Esophagus squamous epithelium (tissue), 5 donors: ENCODE measurements around the gene PLEKHN1. TPM values are rescaled to one million over a fixed set of nuclear protein-coding genes. Genes with fewer than 3 reads are reported as not detected.

Experiments
- DNase-seq: peaks from one replicate; lab custom pipeline; 2025; lab: John Stamatoyannopoulos, UW
- H3K27ac ChIP-seq, 4 donors: fragments of 200-600 bp; sonication (generic); one replicate each; pipeline ENCODE4 v1.5.1; 2016 to 2019; ENCODE audit warnings: mild to moderate bottlenecking in 1 of 4
- H3K27me3 ChIP-seq, 4 donors: fragments of 200-600 bp; sonication (generic); 1 replicate in 3 of 4; 2 replicates in 1 of 4; pipeline versions ENCODE4 v1.5.1 to v1.6.0; 2017 to 2021; ENCODE audit warnings: antibody characterized with exemption in 1 of 4
- H3K36me3 ChIP-seq, 3 donors: fragments of 200-600 bp; sonication (generic); one replicate each; pipeline ENCODE4 v1.5.1; 2016 to 2019
- H3K4me1 ChIP-seq, 3 donors: fragments of 200-600 bp; sonication (generic); one replicate each; pipeline ENCODE4 v1.5.1; 2017 to 2019
- H3K4me3 ChIP-seq, 4 donors: fragments of 200-600 bp; sonication (generic); 1 replicate in 3 of 4; 2 replicates in 1 of 4; pipeline ENCODE4 v1.5.1; 2016 to 2019; ENCODE audit warnings: mild to moderate bottlenecking in 2 of 4, moderate library complexity in 1 of 4
- H3K9me3 ChIP-seq, 3 donors: fragments of 200-600 bp; sonication (generic); one replicate each; pipeline ENCODE4 v1.5.1; 2016 to 2019
- CTCF ChIP-seq, 6 experiments: fragments of 450-650 bp in 4 of 6; fragments of 200-600 bp in 2 of 6; sonication (generic) in 2 of 6; IDR thresholded peaks; one replicate each; pipeline ENCODE4 v1.5.1; 2016 to 2019; ENCODE audit warnings: antibody characterized with exemption in 6 of 6, mild to moderate bottlenecking in 4 of 6, moderate library complexity in 4 of 6
- POLR2A ChIP-seq, 4 donors: fragments of 450-650 bp; IDR thresholded peaks; one replicate each; pipeline ENCODE4 v1.6.1; 2017; ENCODE audit warnings: antibody characterized with exemption in 4 of 4, mild to moderate bottlenecking in 4 of 4, moderate library complexity in 3 of 4
- WGBS, 2 donors: methylation state at CpG; one replicate each; pipeline ENCODE4 v1.1.5; 2018; 5-methylcytosine and 5-hydroxymethylcytosine counted together
- intact Hi-C: fragments of 100-400 bp; cut with DNase I; formaldehyde crosslinking; loops from one replicate; pipeline ENCODE4 v1.15.0; 2022
- total RNA-seq, 4 donors: library from RNA; depleted of rRNA; stranded (reverse); fragments of >200 nt; gene quantifications; one replicate each; pipeline ENCODE4 v1.1.0, GENCODE V29; 2016
- donor health status: DM: yes; HTN: yes; CAD: no.

The PLEKHN1 gene
- total RNA-seq, 4 donors from 2014 or later, result 16.8 to 39.6 (median 23.4) TPM

GRCh38 chr1:929712-930632 lies 36.3 kb upstream of the PLEKHN1 start:
- intact Hi-C loops, result no loop called here
- no peak overlapping the region for H3K27ac ChIP-seq
- H3K4me3 ChIP-seq, result no peak overlapping the region
- H3K36me3 ChIP-seq, result no peaks in the 10 kb centered on the region
- TF ChIP-seq POLR2A (IDR thresholded peaks at IDR 0.05) (no peak), CTCF (IDR thresholded peaks at IDR 0.05) (no peak)
- peaks cover 2 to 92% (median 23%) of the 10 kb centered on the region in 4 donors for H3K27me3 ChIP-seq
- no peaks in the 10 kb centered on the region for H3K9me3 ChIP-seq
- WGBS, 2 donors, result 47 to 75% methylated on average over 6 to 9 of the region's 40 CpGs
- no peak for DNase-seq
- peaks cover 6 to 54% (median 8%) of the 10 kb centered on the region in 3 donors for H3K4me1 ChIP-seq

GRCh38 chr1:930633-931138 lies 35.6 kb upstream of the PLEKHN1 start:
- intact Hi-C loops, result no loop called here
- Histone ChIP-seq H3K36me3 (no peaks in the 10 kb centered on the region), H3K27me3 (peaks cover 8 to 92% (median 24%) of the 10 kb centered on the region in 4 donors), H3K4me1 (peaks cover 5 to 54% (median 8%) of the 10 kb centered on the region in 3 donors), H3K4me3 (no peak overlapping the region), H3K27ac (no peak overlapping the region), H3K9me3 (no peaks in the 10 kb centered on the region)
- 50 to 67% methylated on average over 1 to 10 of the region's 18 CpGs for WGBS, 2 donors
- no peak for DNase-seq
- no peak for TF ChIP-seq CTCF (IDR thresholded peaks at IDR 0.05)
- no peak for TF ChIP-seq POLR2A (IDR thresholded peaks at IDR 0.05)

GRCh38 chr1:931380-932172 lies 34.7 kb upstream of the PLEKHN1 start:
- Histone ChIP-seq H3K9me3 (no peaks in the 10 kb centered on the region), H3K4me1 (peaks cover 7 to 54% (median 11%) of the 10 kb centered on the region in 3 donors), H3K36me3 (no peaks in the 10 kb centered on the region), H3K27me3 (peaks cover 9 to 92% (median 21%) of the 10 kb centered on the region in 4 donors), H3K27ac (no peak overlapping the region), H3K4me3 (no peak overlapping the region)
- TF ChIP-seq POLR2A (IDR thresholded peaks at IDR 0.05), result no peak
- TF ChIP-seq CTCF (IDR thresholded peaks at IDR 0.05), result no peak
- intact Hi-C loops, result no loop called here
- WGBS, 2 donors, result 32 to 52% methylated on average over 13 to 15 of the region's 15 CpGs
- DNase-seq, result no peak

GRCh38 chr1:932173-932510 lies 34.1 kb upstream of the PLEKHN1 start:
- 17 to 74% methylated on average over 2 to 5 of the region's 16 CpGs for WGBS, 2 donors
- H3K9me3 ChIP-seq, result no peaks in the 10 kb centered on the region
- DNase-seq, result no peak
- H3K27ac ChIP-seq, result no peak overlapping the region
- TF ChIP-seq CTCF (IDR thresholded peaks at IDR 0.05) (no peak), POLR2A (IDR thresholded peaks at IDR 0.05) (no peak)
- no peaks in the 10 kb centered on the region for H3K36me3 ChIP-seq
- peaks cover 7 to 59% (median 11%) of the 10 kb centered on the region in 3 donors for H3K4me1 ChIP-seq
- H3K27me3 ChIP-seq, result peaks cover 9 to 92% (median 20%) of the 10 kb centered on the region in 4 donors
- intact Hi-C loops, result no loop called here
- no peak overlapping the region for H3K4me3 ChIP-seq
